ENCODE data around the gene STEAP3.

DNA sequence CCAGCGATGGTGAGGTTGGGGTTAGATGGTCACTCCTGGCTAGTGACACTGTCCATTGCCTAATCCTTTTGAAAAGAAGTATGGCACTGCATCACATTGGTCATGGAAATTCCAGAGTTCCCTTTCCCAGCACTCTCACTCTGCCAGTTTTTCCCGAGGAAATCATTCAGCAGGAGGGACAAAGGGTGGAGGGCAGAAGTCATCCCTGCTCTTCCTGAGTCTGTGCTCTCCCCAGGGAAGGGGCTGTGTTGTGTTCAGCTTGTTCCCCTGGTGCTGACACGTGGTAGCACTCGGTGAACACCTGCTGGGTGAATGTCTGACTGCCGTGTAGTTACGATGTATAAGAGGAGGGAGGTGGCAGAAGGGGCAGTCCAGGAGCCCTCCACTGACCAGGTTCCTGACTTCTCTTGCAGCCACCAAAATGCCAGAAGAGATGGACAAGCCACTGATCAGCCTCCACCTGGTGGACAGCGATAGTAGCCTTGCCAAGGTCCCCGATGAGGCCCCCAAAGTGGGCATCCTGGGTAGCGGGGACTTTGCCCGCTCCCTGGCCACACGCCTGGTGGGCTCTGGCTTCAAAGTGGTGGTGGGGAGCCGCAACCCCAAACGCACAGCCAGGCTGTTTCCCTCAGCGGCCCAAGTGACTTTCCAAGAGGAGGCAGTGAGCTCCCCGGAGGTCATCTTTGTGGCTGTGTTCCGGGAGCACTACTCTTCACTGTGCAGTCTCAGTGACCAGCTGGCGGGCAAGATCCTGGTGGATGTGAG, 21.6 kb downstream of the STEAP3 start:
- TF ChIP-seq ZNF274 (IDR thresholded peaks at IDR 0.05; ENCODE audit: low read depth, low read length) = no peak
- no peak for TF ChIP-seq SUZ12 (IDR thresholded peaks at IDR 0.05; ENCODE audit: extremely low read depth, insufficient read depth, insufficient read length)

Data from NT2/D1 (cell line).